Measurements from ENCODE around the gene PUM2.

DNA sequence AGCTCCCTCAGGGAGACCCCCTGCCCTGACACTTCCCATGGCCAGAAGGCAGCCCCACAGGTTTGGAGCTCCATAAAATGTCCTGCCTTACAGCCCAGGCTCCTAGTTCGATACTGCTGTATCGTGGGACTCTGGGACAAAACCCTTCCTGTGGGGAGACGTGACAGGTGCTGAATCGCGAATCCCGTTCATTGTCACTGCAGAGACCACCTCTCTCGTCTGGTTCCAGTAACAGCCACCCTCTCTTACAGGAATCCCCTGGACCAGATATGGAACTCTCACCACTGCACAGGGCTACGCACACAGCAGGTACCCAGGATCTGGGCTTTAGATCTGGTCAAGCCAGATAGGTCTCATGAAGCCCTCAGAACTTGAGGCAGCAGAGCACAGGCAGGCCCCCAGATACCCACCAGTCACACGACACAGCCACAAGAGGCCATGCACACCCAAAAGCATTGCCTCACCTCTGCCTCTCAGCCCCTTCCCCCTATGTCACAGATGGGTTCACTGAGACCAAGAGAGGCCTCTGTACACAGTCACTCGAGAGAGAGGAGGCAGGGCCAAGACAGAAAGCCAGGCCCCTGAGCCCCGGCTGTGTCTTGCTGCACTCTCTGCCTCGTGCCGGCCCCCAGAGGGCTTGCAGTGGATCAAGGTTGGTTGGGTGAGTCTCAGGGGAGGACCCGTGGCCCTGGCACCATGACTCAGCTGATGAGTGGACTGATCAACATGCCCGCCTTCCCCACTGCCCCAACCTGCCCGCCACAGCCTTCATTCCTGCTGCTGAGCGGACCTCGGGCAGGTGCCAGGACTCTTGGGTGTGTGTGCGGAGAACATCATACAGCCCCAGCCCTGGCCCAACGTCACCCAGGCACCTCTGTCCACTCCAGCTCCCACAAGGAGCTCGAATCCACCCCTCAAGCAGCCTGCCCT, 133.3 kb downstream of the PUM2 start:
- TF ChIP-seq POLR2AphosphoS5 (IDR thresholded peaks at IDR 0.05; ENCODE audit: low read depth, low read length) (no peak), GATA2 (CRISPR knock-in tag; IDR thresholded peaks at IDR 0.05) (no peak), RCOR1 (IDR thresholded peaks at IDR 0.05; ENCODE audit: low read length) (no peak), SIN3A (IDR thresholded peaks at IDR 0.05; ENCODE audit: borderline replicate concordance, low read depth, low read length) (no peak), JUND (IDR thresholded peaks at IDR 0.05) (no peak), TEAD4 (IDR thresholded peaks at IDR 0.05; ENCODE audit: borderline replicate concordance, insufficient read depth) (no peak), RAD21 (IDR thresholded peaks at IDR 0.05; ENCODE audit: low read length) (no peak)
- TF ChIP-seq, protein P1, sequence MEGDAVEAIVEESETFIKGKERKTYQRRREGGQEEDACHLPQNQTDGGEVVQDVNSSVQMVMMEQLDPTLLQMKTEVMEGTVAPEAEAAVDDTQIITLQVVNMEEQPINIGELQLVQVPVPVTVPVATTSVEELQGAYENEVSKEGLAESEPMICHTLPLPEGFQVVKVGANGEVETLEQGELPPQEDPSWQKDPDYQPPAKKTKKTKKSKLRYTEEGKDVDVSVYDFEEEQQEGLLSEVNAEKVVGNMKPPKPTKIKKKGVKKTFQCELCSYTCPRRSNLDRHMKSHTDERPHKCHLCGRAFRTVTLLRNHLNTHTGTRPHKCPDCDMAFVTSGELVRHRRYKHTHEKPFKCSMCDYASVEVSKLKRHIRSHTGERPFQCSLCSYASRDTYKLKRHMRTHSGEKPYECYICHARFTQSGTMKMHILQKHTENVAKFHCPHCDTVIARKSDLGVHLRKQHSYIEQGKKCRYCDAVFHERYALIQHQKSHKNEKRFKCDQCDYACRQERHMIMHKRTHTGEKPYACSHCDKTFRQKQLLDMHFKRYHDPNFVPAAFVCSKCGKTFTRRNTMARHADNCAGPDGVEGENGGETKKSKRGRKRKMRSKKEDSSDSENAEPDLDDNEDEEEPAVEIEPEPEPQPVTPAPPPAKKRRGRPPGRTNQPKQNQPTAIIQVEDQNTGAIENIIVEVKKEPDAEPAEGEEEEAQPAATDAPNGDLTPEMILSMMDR (IDR thresholded peaks at IDR 0.05): no peak
- TF ChIP-seq, protein P2, sequence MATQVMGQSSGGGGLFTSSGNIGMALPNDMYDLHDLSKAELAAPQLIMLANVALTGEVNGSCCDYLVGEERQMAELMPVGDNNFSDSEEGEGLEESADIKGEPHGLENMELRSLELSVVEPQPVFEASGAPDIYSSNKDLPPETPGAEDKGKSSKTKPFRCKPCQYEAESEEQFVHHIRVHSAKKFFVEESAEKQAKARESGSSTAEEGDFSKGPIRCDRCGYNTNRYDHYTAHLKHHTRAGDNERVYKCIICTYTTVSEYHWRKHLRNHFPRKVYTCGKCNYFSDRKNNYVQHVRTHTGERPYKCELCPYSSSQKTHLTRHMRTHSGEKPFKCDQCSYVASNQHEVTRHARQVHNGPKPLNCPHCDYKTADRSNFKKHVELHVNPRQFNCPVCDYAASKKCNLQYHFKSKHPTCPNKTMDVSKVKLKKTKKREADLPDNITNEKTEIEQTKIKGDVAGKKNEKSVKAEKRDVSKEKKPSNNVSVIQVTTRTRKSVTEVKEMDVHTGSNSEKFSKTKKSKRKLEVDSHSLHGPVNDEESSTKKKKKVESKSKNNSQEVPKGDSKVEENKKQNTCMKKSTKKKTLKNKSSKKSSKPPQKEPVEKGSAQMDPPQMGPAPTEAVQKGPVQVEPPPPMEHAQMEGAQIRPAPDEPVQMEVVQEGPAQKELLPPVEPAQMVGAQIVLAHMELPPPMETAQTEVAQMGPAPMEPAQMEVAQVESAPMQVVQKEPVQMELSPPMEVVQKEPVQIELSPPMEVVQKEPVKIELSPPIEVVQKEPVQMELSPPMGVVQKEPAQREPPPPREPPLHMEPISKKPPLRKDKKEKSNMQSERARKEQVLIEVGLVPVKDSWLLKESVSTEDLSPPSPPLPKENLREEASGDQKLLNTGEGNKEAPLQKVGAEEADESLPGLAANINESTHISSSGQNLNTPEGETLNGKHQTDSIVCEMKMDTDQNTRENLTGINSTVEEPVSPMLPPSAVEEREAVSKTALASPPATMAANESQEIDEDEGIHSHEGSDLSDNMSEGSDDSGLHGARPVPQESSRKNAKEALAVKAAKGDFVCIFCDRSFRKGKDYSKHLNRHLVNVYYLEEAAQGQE (IDR thresholded peaks at IDR 0.05; ENCODE audit: low read depth, low read length): no peak
- TF ChIP-seq, protein P3, sequence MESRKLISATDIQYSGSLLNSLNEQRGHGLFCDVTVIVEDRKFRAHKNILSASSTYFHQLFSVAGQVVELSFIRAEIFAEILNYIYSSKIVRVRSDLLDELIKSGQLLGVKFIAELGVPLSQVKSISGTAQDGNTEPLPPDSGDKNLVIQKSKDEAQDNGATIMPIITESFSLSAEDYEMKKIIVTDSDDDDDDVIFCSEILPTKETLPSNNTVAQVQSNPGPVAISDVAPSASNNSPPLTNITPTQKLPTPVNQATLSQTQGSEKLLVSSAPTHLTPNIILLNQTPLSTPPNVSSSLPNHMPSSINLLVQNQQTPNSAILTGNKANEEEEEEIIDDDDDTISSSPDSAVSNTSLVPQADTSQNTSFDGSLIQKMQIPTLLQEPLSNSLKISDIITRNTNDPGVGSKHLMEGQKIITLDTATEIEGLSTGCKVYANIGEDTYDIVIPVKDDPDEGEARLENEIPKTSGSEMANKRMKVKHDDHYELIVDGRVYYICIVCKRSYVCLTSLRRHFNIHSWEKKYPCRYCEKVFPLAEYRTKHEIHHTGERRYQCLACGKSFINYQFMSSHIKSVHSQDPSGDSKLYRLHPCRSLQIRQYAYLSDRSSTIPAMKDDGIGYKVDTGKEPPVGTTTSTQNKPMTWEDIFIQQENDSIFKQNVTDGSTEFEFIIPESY (IDR thresholded peaks at IDR 0.05; ENCODE audit: borderline replicate concordance, low read depth): no peak
- TF ChIP-seq, protein P4, sequence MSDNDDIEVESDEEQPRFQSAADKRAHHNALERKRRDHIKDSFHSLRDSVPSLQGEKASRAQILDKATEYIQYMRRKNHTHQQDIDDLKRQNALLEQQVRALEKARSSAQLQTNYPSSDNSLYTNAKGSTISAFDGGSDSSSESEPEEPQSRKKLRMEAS (IDR thresholded peaks at IDR 0.05; ENCODE audit: low read depth): no peak

All from SK-N-SH (cell line).